ENCODE results near the gene DSTN. TPM values are rescaled to one million over a fixed set of nuclear protein-coding genes. Genes with fewer than 3 reads are reported as not detected.

DSTN gene
- total RNA-seq, 1 donor from 2014 or later = 61.2 TPM

DNA sequence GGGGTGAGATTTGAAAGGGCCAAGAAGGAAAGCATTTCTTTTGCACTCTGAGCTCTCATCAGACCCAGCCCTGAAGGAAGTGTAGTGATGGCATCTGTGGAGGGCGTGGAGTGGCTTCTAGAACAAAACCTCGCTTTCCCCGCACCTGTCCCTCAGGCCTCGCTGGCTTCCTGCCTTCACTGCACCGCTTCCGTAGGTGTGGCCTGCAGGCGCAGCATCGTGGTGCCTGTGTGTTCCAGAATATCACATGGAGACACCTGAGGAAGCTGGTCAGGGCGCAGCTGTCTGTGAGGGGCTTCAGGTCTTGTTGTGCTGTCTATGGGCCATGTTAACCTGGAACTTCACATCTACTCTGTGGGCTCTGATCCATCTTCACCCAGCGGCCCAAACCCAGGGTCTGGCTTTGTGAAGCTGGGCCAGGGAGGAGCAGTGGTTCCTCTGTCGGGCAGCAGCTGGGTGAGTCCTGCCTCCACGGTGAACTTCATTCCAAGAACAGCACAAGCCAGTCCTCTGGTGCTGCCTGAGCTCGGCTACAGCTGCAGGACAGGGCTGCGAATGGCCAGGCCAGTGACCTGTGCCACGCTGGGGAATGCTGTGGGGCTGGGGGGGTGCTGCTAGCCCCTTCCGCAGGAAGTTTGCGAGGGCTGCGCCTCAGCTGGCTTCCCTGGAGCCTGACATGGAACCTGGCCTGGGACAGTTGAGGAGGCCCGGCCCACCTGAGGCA lies 40.9 kb downstream of the DSTN start:
- H3K27ac Mint-ChIP-seq = peak overlapping the region; percentile 77
- H3K27me3 Mint-ChIP-seq (ENCODE audit: low read depth) = no peaks in the 10 kb centered on the region
- peaks cover 22% of the 10 kb centered on the region for H3K4me1 Mint-ChIP-seq (ENCODE audit: low read depth)
- DNase-seq (ENCODE audit: low spot score) = peak; percentile 59
- H3K36me3 Mint-ChIP-seq (ENCODE audit: low read depth) = peaks cover 17% of the 10 kb centered on the region
- intact Hi-C loops (cut with micrococcal nuclease) = loop anchor here (2.0 kb wide), 1 partner anchor 40 kb away; the partner anchor contains the start of gene DSTN
- H3K4me3 Mint-ChIP-seq (ENCODE audit: low read depth) = no peak overlapping the region
- H3K9me3 Mint-ChIP-seq = no peaks in the 10 kb centered on the region

DNA sequence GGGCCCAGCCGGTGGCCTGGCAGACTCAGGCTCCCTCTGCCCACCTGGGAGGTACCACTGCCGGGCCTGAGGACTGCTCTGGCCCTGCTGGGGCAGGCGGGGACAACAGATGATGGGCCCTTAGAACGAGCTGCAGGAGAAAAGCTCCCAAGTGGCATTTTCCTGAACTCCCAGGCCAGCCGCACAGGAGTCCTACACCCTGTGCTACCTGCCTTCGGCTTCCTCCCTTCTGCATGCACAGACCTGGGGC lies 41.3 kb downstream of the DSTN start:
- Mint-ChIP-seq H3K27me3 (ENCODE audit: low read depth) (no peaks in the 10 kb centered on the region), H3K4me1 (ENCODE audit: low read depth) (peaks cover 22% of the 10 kb centered on the region), H3K9me3 (no peaks in the 10 kb centered on the region), H3K4me3 (ENCODE audit: low read depth) (no peak overlapping the region), H3K36me3 (ENCODE audit: low read depth) (peaks cover 17% of the 10 kb centered on the region), H3K27ac (no peak overlapping the region)
- no peak for DNase-seq (ENCODE audit: low spot score)
- intact Hi-C loops (cut with micrococcal nuclease) = loop anchor here (2.0 kb wide), 1 partner anchor 40 kb away; the partner anchor contains the start of gene DSTN

- Mint-ChIP-seq H3K9me3 (no peaks in the 10 kb centered on the region), H3K27ac (no peak overlapping the region), H3K4me3 (ENCODE audit: low read depth) (no peak overlapping the region), H3K4me1 (ENCODE audit: low read depth) (peaks cover 22% of the 10 kb centered on the region), H3K36me3 (ENCODE audit: low read depth) (peaks cover 16% of the 10 kb centered on the region), H3K27me3 (ENCODE audit: low read depth) (no peaks in the 10 kb centered on the region)
- DNase-seq (ENCODE audit: low spot score) = no peak
- intact Hi-C loops (cut with micrococcal nuclease) = loop anchor here (2.0 kb wide), 1 partner anchor 41 kb away; the partner anchor contains the start of gene DSTN
Measured at GRCh38 chr20:17611540-17612286, 41.8 kb downstream of the DSTN start.

- Mint-ChIP-seq H3K36me3 (ENCODE audit: low read depth) (peaks cover 16% of the 10 kb centered on the region), H3K4me1 (ENCODE audit: low read depth) (peaks cover 22% of the 10 kb centered on the region), H3K27me3 (ENCODE audit: low read depth) (no peaks in the 10 kb centered on the region), H3K9me3 (no peaks in the 10 kb centered on the region), H3K27ac (peak overlapping the region; percentile 86), H3K4me3 (ENCODE audit: low read depth) (no peak overlapping the region)
- DNase-seq (ENCODE audit: low spot score) = peak; percentile 9
- intact Hi-C loops (cut with micrococcal nuclease) = no loop called here
Measured at GRCh38 chr20:17612287-17612991, 42.6 kb downstream of the DSTN start.

GRCh38 chr20:17612992-17613327 lies 43.1 kb downstream of the DSTN start:
- Mint-ChIP-seq H3K4me1 (ENCODE audit: low read depth) (peaks cover 22% of the 10 kb centered on the region), H3K9me3 (no peaks in the 10 kb centered on the region), H3K4me3 (ENCODE audit: low read depth) (no peak overlapping the region), H3K27ac (no peak overlapping the region), H3K27me3 (ENCODE audit: low read depth) (no peaks in the 10 kb centered on the region), H3K36me3 (ENCODE audit: low read depth) (peaks cover 14% of the 10 kb centered on the region)
- intact Hi-C loops (cut with micrococcal nuclease) = no loop called here
- peak; percentile 3 for DNase-seq (ENCODE audit: low spot score)

GRCh38 chr20:17613328-17614175 lies 43.7 kb downstream of the DSTN start:
- H3K27me3 Mint-ChIP-seq (ENCODE audit: low read depth) = no peaks in the 10 kb centered on the region
- H3K4me1 Mint-ChIP-seq (ENCODE audit: low read depth) = peaks cover 22% of the 10 kb centered on the region
- no peaks in the 10 kb centered on the region for H3K9me3 Mint-ChIP-seq
- intact Hi-C loops (cut with micrococcal nuclease) = no loop called here
- H3K36me3 Mint-ChIP-seq (ENCODE audit: low read depth) = peaks cover 14% of the 10 kb centered on the region
- DNase-seq (ENCODE audit: low spot score) = peak; percentile 7
- H3K4me3 Mint-ChIP-seq (ENCODE audit: low read depth) = no peak overlapping the region
- H3K27ac Mint-ChIP-seq = no peak overlapping the region

GRCh38 chr20:17614176-17614811 lies 44.4 kb downstream of the DSTN start:
- Mint-ChIP-seq H3K9me3 (no peaks in the 10 kb centered on the region), H3K36me3 (ENCODE audit: low read depth) (peaks cover 17% of the 10 kb centered on the region), H3K4me1 (ENCODE audit: low read depth) (peaks cover 19% of the 10 kb centered on the region), H3K27ac (peak overlapping the region; percentile 28), H3K4me3 (ENCODE audit: low read depth) (no peak overlapping the region), H3K27me3 (ENCODE audit: low read depth) (no peaks in the 10 kb centered on the region)
- intact Hi-C loops (cut with micrococcal nuclease) = no loop called here
- peak; percentile 8 for DNase-seq (ENCODE audit: low spot score)

DNA sequence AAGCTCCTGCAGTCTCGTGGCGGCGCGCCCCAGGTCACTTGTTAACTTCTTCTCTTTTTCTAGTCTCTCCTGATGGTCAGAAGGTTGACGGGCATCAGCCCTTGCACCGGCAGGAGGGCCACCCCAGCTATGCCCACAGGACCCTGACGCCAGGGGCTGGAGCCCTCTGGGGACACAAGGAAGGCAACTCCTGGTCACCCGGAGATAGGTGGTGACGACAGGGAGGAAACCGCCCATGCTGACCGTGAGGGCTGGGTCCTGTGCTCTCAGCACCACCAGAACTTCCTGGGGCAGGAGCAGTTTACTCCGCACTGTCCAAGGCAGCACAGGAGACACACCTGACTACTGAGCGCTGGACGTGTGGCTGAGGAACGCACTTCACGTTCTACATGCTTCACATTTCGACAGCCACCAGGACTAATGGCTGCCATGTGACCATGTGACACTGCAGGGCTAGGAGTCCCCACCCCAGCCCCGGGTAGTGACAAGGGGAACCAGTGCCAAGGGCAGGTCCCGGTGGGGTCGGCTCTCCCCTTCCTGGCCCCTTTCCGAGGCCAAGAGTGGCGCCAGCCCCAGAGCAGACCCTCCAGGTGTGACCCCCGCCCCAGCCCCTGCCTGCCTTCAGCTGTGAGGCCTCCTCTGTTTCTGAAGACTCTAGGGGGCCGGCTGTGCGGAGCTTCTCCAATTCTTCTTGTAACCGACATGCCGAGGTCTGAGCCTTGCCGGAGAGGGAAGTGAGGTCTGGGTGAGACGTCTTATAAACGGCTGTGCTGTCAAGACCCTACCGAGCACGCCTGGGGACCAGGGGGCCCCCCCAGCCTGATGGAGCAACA lies 45.2 kb downstream of the DSTN start:
- no peaks in the 10 kb centered on the region for H3K9me3 Mint-ChIP-seq
- peak overlapping the region; percentile 28 for H3K27ac Mint-ChIP-seq
- no peak overlapping the region for H3K4me3 Mint-ChIP-seq (ENCODE audit: low read depth)
- intact Hi-C loops (cut with micrococcal nuclease) = no loop called here
- peaks cover 22% of the 10 kb centered on the region for H3K36me3 Mint-ChIP-seq (ENCODE audit: low read depth)
- H3K4me1 Mint-ChIP-seq (ENCODE audit: low read depth) = peaks cover 12% of the 10 kb centered on the region
- DNase-seq (ENCODE audit: low spot score) = no peak
- H3K27me3 Mint-ChIP-seq (ENCODE audit: low read depth) = no peaks in the 10 kb centered on the region

GRCh38 chr20:17615645-17616479 lies 46.0 kb downstream of the DSTN start:
- Mint-ChIP-seq H3K9me3 (no peaks in the 10 kb centered on the region), H3K4me3 (ENCODE audit: low read depth) (no peak overlapping the region), H3K27ac (no peak overlapping the region), H3K27me3 (ENCODE audit: low read depth) (no peaks in the 10 kb centered on the region), H3K36me3 (ENCODE audit: low read depth) (peaks cover 25% of the 10 kb centered on the region), H3K4me1 (ENCODE audit: low read depth) (peaks cover 3% of the 10 kb centered on the region)
- intact Hi-C loops (cut with micrococcal nuclease) = loop anchor here (2.0 kb wide), 1 partner anchor 111 kb away; no protein-coding TSS in a partner anchor
- DNase-seq (ENCODE audit: low spot score) = no peak

GRCh38 chr20:17616480-17617211 lies 46.8 kb downstream of the DSTN start:
- H3K27ac Mint-ChIP-seq = no peak overlapping the region
- no peak overlapping the region for H3K4me3 Mint-ChIP-seq (ENCODE audit: low read depth)
- H3K9me3 Mint-ChIP-seq = no peaks in the 10 kb centered on the region
- intact Hi-C loops (cut with micrococcal nuclease) = loop anchor here (1.0 to 2.0 kb wide), 2 partner anchors 79 to 112 kb away; no protein-coding TSS in a partner anchor
- peaks cover 3% of the 10 kb centered on the region for H3K4me1 Mint-ChIP-seq (ENCODE audit: low read depth)
- no peaks in the 10 kb centered on the region for H3K27me3 Mint-ChIP-seq (ENCODE audit: low read depth)
- DNase-seq (ENCODE audit: low spot score) = no peak
- peaks cover 26% of the 10 kb centered on the region for H3K36me3 Mint-ChIP-seq (ENCODE audit: low read depth)
